Transverse colon (tissue), 3 donors: ENCODE results near the gene GRIK4.

Source experiments
- CTCF ChIP-seq, 5 experiments: fragments of 200-600 bp in 3 of 5; fragments of 450-650 bp in 2 of 5; sonication (generic) in 3 of 5; IDR thresholded peaks; 1 replicate in 2 of 5; 2 replicates in 3 of 5; pipeline ENCODE4 v1.5.1; 2016 to 2017; ENCODE audit warnings: antibody characterized with exemption in 5 of 5, inconsistent platforms in 3 of 5, mild to moderate bottlenecking in 2 of 5, moderate library complexity in 1 of 5
- EP300 ChIP-seq: sonication (generic); formaldehyde crosslinking; IDR thresholded peaks from one replicate; pipeline ENCODE4 v1.6.1; 2017; ENCODE audit warnings: antibody characterized with exemption, low read depth
- POLR2A ChIP-seq: fragments of 450-650 bp; IDR thresholded peaks from one replicate; pipeline ENCODE4 v1.6.1; 2016; ENCODE audit warnings: antibody characterized with exemption, mild to moderate bottlenecking, moderate library complexity

GRCh38 chr11:120635136-120635810 lies 123.7 kb downstream of the GRIK4 start:
- TF ChIP-seq EP300 (no peak), CTCF (IDR thresholded peaks at IDR 0.05) (no peak), POLR2A (no peak)
